ENCODE data around the gene COBL.

COBL gene

DNA sequence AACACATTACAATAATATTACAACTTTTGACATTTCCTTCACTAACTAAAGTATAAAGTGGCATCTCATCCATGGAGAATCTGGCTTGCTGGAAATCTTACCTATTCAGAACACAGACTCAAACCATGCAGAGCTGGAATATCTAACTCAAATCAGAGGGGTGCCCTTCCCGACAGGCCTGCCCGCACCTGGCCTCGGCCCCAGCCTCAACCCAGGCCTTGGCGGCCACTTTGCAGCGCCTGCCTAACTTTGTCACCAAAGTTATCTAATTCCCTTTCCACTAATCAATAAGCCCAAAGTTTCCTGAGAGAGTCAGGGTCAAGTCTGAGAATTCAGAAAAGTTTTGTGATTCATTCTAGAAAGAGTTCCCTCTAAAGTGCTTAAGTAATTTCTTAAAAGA is 212.9 kb downstream of the COBL start:
- no peak for DNase-seq

GRCh38 chr7:51102828-51103227 is 213.8 kb downstream of the COBL start:
- DNase-seq = no peak

DNA sequence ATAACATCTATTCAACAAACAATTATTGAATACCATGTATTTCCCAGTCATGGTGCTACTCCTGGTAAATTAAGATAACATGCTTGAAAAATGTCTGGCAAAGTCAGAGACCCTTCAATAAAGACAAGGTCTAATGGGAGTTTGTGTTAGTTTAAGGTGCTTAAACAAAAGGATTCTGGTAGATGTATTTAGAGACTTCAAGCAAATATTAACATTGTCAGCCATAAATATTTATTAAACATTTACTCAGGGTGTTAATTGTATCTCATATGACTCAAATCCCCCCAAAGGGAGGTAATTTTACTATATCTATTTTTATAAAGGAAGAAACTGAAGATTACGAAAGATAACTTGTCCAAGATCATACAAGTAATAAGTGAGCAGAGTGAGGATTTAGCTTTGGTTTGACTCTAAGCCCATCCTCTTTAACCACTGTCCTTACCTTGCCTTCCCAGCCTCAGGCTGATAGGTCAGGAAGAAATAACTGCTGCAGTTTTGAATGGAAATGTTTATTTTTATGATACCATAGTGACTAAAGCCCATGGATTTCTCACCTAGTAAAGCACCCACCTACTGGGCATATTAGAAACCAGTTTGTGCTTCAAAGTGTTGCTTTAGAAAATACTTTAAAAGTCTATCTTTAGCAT is 215.4 kb downstream of the COBL start:
- DNase-seq = no peak

- DNase-seq = no peak
These were observed 226.2 kb downstream of the COBL start for GRCh38 chr7:51090411-51090810.

GRCh38 chr7:51085034-51085692 is 231.4 kb downstream of the COBL start:
- DNase-seq = no peak

DNA sequence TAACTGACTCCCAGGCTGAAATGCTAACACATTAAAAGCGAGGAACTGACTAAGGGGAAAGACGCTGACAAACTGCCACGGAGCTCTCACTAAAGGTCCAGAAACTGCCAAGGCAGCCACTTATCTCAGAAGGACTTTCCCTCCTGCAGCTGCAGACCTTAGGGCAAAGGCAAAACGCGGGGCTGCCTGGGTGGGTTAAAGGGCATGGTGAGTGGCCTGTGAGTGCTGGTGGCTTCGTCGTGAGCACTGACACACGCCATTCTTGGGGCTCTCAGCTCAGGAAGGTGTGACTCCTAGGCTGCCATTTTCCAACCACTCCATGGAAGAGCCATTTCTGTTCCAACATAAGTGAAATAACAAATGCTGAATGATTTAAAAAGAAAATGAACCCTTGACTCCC is 232.5 kb downstream of the COBL start:
- DNase-seq = no peak

DNA sequence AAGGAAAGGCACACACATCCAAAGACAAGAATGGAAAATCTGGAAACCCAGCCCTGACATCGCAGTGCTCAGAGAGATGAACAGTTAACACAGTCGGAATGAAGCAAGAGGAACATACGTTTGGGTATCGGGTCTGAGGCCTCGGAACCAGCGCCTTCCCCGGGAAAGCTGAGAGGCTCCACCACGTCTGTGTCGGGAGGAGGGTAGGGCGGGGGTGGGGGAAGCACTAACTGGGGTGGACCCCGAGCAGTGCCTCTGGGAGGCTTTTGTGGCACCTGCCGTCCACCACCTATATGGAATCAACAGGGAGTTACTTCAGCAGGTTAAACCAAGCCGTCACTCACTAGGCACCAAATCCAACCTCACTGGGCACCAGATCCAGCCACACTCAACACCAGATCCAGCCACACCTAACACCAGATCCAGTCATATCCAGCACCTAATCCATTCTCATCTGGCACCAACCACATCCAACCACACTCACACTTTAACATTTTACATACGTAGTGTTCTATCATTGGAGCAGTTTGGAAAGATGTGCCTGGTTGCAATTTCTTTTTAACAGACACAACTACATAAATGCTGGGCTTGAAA is 233.6 kb downstream of the COBL start:
- DNase-seq = no peak

GRCh38 chr7:51082096-51082840 is 234.3 kb downstream of the COBL start:
- DNase-seq = no peak

DNA sequence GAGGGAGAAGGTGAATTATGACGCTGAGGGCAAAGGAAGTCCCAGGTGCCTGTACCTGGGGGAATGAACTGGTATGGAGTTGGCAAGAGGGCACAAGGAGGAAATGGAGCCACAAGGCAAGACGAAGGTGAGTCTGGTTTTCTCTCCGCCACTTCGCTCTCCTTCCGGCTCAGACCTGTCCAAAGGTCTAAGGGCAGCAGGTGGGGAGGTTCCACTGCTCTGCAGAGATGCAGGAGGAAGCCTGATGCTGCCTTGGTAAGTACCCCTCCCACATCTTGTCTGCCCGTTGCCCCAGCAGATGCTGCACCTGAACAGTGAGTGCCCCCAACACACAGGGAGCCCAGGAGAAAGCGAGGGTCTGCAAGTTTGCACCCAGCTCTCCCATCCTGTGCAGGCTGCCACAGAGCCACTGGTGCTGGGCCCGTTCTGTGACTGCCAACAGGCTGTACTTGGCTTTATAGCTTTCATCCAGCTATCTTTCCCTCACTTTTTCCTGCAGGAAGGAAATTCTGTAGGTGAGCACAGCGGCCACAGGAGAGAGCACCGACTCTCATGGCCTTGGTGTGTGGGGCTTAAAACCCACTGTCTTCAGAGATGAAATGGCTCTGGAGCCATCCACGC is 235.2 kb downstream of the COBL start:
- DNase-seq = no peak

DNA sequence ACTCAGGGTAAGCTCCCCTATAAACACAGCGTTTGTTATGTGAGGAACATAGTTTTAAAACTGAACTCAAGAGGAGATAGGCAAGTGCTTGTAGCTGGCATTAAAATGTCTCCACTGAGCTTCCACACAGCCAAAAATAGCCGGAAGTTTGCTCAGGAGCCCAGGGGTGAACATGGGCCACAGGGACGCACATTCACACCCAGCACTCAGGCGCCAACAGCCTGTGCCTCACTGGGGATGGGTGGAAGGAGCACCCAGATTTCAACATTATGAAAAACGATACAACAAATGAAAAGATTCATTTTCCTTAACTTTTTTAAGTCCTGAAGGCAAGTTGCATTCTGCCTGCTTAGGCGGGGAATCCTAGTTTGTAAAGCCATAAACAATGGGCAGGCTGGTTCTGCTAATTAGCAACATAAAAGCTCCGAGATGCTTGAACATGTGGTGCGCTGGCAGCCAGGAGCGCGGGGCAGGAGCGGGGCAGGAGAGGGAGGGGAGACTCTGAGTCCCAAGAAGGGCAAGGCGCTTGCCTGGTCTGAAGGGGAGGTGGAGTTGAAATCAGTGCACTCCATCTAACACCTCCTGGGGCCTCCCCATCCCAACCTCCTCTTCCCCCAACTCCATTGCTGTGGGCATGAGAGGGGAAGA is 235.9 kb downstream of the COBL start:
- no peak for DNase-seq

DNA sequence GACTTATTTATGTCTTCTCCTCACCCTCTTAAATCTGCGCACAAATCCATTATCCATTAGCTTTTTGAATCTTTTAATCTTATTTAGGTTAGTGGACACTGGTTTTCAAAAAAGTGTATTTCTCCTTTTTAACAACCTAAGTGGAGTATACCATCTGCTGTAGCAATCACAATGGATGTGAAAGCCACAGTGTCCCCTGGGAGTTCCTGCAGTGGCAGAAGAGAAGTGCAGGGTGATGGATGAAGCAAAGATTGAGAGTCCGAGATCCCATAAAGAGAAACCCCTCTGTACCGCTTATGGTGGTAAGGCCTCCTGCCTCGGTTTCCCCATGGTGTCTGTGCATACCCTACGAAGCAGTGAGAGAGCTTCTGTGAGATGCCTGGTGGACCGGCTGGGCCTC is 236.4 kb downstream of the COBL start:
- no peak for DNase-seq

DNA sequence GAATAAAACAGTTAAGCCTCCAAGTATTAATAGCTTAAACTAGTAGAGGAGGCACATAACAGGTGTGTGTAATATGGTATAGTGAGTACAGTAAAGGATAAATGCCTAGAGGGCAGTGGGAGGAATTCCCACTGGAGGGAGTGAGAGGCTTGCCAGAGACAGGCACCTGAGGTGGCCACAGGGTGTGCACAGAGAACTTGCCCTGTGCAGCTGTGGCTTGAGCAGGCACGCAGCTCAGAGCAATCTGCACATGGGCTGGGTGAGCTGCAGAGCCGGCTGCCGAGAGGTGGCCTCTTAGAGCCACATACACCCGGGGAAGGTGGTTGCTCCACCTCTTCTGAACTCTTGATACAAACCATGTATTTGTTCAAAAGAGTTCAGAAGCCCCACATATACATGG is 237.1 kb downstream of the COBL start:
- DNase-seq = no peak

DNA sequence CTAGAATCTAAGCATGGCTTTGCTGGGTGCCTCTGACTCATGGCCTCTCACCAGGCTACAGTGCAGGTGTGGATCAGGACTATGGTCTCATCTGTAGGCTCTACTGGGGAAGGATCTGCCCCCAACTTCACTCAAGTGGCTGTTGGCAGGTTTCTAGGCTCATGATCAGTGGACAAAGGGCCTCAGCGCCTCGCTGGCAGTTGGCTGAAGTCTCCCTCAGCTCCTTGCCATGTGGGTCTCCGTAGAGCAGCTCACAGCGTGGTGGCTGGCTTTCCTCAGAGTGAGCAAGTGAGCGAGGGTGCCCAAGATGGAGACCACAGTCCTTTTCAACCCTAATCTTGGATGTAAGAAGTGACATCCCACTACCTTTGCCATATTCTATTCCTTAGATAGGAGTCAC is 238.0 kb downstream of the COBL start:
- DNase-seq = no peak

DNA sequence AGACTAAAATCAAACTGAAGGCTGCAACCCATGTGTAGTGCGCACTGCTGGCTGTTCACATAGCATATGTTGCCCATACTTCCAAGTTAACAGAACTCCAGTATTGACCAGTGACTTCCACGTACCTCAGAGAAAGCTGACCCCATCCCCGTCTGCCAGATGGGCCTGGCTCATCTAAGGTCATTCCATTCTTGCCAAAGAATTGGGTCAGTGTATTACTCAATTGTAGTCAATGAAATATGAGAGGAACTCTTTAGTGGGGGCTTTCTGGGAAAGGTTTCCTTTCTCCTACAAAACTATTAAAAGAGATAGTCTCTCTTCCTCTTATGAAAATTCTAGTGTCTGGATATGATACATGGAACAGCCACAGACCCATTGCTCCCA is 238.6 kb downstream of the COBL start:
- DNase-seq = no peak

GRCh38 chr7:51077316-51077986 is 239.2 kb downstream of the COBL start:
- no peak for DNase-seq

- no peak for DNase-seq
These were observed 240.7 kb downstream of the COBL start for GRCh38 chr7:51075681-51076580.

GRCh38 chr7:51073171-51073570 is 243.4 kb downstream of the COBL start:
- DNase-seq = no peak

DNA sequence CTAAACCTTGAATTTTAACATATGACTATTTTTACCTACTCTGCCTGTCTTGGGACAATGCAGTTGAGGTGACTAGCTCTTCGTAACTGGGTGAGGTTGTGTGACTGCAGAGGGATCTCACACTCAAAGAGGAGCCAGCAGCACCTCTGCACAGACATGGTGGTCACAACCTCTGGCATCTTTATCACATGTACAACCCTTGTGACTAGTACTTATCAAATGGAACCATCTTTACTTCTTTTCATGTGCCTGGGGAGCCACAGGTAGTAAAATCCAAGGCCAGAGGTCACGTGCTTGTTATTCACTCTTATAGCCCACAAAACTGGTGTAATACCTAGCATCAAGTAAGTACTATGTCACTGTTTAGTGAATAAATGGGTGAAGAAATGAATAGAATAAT is 244.3 kb downstream of the COBL start:
- DNase-seq = no peak

GRCh38 chr7:51071427-51071826 is 245.2 kb downstream of the COBL start:
- no peak for DNase-seq

- DNase-seq = no peak
These were observed 246.5 kb downstream of the COBL start for GRCh38 chr7:51070151-51070550.

GRCh38 chr7:51069411-51070083 is 247.1 kb downstream of the COBL start:
- no peak for DNase-seq
